ENCODE data around the gene FADS1. TPM values are rescaled to one million over a fixed set of nuclear protein-coding genes. Genes with fewer than 3 reads are reported as not detected.

The FADS1 gene
- polyA plus RNA-seq (2013, experiment 1 of 2), result 174 TPM
- polyA plus RNA-seq (2013, experiment 2 of 2), result 172 TPM

DNA sequence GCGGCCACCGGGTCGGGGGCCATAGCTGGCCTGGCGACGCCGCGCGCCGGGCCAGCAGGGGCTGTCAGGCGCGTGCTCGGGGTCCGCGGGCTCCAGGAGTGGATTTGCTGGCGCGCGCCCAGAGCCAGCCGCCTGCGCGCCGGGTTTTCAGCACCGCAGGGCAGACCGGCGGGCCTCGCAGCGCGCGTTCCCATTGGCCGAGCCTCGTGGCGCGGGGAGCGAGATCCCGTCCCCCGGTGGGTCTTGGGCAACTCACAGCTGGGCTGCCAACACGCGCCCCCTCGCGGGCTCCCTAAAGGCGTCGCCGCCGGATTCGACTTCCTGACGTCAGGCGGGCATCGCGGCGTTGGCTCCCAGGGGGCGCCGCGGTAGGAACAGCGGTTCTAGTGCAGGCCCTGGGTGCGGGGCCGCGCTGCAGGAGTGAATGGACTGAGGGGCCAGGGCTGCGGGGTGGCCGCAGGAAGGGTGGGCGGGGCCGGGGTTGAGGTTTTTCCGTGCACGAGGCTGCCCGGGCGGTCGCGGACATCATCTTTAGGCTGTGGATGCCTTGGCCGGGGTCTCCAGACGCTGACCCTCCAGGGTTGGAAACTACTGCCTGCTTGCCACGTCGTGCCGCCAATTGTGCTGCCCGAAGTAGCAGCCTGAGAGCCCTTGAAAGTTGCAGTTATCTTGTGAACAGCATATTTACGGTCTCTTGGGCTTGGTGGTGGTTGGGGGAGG, at the start of gene FADS1:
FADS1 (minus strand) TSS at position 268 of the 720 bp plus-strand sequence; CDS start at position 194, 74 bp downstream.
- peak within 1 kb of the TSS; percentile 90 for H3K4me3 ChIP-seq (ENCODE audit: extremely low read depth, insufficient read depth, low read length, poor library complexity, severe bottlenecking)
- peaks cover 22% of the 10 kb centered on the region for H3K4me1 ChIP-seq (ENCODE audit: control insufficient read depth, insufficient read depth, low read length, poor library complexity, severe bottlenecking)
- 0% methylated on average over 55 to 69 of the region's 73 CpGs for WGBS, 2 experiments (ENCODE audit: insufficient coverage in 2 of 2)
- H3K27ac ChIP-seq (ENCODE audit: low read depth, low read length, severe bottlenecking), result peak within 1 kb of the TSS; percentile 95
- no peaks in the 10 kb centered on the region for H3K9me3 ChIP-seq (ENCODE audit: control insufficient read depth, low read length)
- peaks cover 38% of the 10 kb centered on the region for H3K36me3 ChIP-seq (ENCODE audit: control insufficient read depth, insufficient read depth, low read length)

DNA sequence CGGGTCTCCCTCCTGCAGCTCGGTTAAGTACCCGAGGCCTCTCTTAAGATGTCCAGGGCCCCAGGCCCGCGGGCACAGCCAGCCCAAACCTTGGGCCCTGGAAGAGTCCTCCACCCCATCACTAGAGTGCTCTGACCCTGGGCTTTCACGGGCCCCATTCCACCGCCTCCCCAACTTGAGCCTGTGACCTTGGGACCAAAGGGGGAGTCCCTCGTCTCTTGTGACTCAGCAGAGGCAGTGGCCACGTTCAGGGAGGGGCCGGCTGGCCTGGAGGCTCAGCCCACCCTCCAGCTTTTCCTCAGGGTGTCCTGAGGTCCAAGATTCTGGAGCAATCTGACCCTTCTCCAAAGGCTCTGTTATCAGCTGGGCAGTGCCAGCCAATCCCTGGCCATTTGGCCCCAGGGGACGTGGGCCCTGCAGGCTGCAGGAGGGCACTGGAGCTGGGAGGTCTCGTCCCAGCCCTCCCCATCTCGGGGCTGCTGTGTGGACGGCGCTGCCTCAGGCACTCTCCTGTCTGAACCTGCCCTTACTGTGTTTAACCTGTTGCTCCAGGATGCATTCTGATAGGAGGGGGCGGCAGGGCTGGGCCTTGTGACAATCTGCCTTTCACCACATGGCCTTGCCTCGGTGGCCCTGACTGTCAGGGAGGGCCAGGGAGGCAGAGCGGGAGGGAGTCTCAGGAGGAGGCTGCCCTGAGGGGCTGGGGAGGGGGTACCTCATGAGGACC, 49.6 kb upstream of the FADS1 start:
- Histone ChIP-seq H3K4me3 (ENCODE audit: extremely low read depth, insufficient read depth, low read length, poor library complexity, severe bottlenecking) (no peak overlapping the region), H3K36me3 (ENCODE audit: control insufficient read depth, insufficient read depth, low read length) (peaks cover 58% of the 10 kb centered on the region), H3K9me3 (ENCODE audit: control insufficient read depth, low read length) (no peaks in the 10 kb centered on the region), H3K4me1 (ENCODE audit: control insufficient read depth, insufficient read depth, low read length, poor library complexity, severe bottlenecking) (peaks cover 9% of the 10 kb centered on the region), H3K27ac (ENCODE audit: low read depth, low read length, severe bottlenecking) (peak overlapping the region; percentile 36)
- 94 to 97% methylated on average over 14 to 18 of the region's 18 CpGs for WGBS, 2 experiments (ENCODE audit: insufficient coverage in 2 of 2)

DNA sequence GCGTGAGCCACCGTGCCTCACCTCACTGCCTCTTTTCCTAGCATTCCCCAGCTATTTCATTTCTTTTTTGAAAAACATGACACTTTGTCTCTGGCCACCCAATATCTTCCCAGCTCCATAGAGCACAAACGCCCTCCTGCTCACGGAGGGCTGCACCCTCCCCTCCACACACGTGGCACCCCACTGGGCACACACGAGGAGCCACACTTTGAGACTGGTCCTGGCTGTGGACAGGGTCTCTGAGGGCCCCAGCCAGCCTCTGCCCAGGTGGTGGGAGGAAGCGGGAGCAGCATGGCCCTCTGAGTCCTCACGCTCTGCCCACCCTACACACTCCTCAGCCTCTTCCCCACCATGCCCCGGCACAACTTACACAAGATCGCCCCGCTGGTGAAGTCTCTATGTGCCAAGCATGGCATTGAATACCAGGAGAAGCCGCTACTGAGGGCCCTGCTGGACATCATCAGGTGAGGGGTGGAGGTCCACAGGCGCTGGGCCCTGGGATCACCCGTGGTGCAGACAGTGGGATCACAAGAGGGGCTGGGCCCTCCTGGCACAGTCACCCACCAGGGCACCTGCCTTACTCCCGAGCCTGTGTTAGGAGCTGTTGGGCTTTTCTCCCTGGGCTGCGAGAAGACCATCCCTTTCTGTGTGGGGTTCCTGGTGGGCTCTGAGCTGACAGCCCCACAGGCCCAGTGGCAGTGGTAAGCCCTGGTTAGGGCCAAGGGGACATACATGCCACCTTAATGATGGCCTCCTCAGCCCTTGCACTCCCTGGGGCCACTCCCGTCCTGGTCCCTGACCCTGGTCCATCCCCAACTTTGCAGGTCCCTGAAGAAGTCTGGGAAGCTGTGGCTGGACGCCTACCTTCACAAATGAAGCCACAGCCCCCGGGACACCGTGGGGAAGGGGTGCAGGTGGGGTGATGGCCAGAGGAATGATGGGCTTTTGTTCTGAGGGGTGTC, 48.3 kb upstream of the FADS1 start:
- Histone ChIP-seq H3K4me1 (ENCODE audit: control insufficient read depth, insufficient read depth, low read length, poor library complexity, severe bottlenecking) (peaks cover 6% of the 10 kb centered on the region), H3K9me3 (ENCODE audit: control insufficient read depth, low read length) (no peaks in the 10 kb centered on the region), H3K36me3 (ENCODE audit: control insufficient read depth, insufficient read depth, low read length) (peaks cover 71% of the 10 kb centered on the region), H3K27ac (ENCODE audit: low read depth, low read length, severe bottlenecking) (no peak overlapping the region), H3K4me3 (ENCODE audit: extremely low read depth, insufficient read depth, low read length, poor library complexity, severe bottlenecking) (no peak overlapping the region)
- WGBS, 2 experiments (ENCODE audit: insufficient coverage in 2 of 2), result 96 to 98% methylated on average over 12 to 16 of the region's 20 CpGs

DNA sequence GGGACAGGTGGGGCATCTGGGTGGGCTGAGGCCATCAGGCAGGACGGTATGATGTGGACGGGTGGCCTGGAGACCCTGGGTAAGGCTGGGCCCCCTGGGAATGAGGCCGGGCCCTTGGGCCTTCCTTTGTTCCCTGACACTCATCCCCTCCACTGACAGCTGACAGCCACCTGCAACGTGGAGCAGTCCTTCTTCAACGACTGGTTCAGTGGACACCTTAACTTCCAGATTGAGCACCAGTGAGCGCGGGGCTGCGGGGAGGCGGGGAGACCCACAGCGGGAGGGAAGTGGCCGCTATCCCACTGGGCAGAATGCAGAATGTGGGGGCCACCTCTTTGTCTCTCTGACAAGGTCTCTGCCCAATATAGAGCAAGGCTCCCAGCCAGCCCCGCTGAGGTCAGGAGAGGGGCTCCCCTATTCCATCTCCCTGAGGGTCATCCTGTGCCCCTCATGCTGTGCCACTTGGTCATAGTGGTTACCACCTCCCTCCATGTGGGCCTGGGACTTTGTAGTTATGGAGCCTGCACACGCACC, 46.8 kb upstream of the FADS1 start:
- Histone ChIP-seq H3K4me3 (ENCODE audit: extremely low read depth, insufficient read depth, low read length, poor library complexity, severe bottlenecking) (no peak overlapping the region), H3K9me3 (ENCODE audit: control insufficient read depth, low read length) (no peaks in the 10 kb centered on the region), H3K4me1 (ENCODE audit: control insufficient read depth, insufficient read depth, low read length, poor library complexity, severe bottlenecking) (no peaks in the 10 kb centered on the region), H3K36me3 (ENCODE audit: control insufficient read depth, insufficient read depth, low read length) (peaks cover 85% of the 10 kb centered on the region), H3K27ac (ENCODE audit: low read depth, low read length, severe bottlenecking) (no peak overlapping the region)
- WGBS, 2 experiments (ENCODE audit: insufficient coverage in 2 of 2), result 95 to 97% methylated on average over 12 to 13 of the region's 13 CpGs

DNA sequence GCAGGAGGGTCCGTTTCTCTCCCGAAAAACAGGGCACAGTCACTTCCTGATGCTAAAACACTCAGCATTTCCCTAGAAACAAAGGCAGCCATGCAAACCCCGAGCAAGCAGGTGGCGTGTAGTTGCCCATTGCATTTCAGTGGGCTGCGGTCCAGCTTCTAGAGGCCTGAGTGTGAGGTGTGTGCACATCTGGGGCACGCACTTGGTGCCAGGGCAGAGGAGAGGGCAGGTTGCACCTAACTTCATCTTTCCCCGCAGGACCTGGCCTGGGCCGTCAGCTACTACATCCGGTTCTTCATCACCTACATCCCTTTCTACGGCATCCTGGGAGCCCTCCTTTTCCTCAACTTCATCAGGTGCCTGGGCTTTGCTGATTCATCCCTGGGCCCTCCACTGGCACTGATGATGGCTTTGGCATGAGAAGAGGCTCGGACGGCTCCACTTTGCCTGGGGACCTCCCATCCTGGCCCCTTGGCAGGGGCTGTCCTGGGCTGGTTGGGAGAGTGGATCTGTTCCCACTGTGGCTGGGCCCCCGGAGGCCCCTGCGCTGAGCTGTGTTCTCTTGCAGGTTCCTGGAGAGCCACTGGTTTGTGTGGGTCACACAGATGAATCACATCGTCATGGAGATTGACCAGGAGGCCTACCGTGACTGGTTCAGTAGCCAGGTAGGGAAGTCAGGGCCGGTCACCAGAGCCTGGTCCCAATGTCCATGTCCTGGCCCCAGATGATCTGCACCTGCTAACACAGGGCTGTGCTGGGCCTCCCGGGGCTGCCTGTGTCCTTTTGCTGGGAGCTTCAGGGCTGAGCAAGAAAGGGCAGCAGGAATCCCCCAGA, 46.1 kb upstream of the FADS1 start:
- Histone ChIP-seq H3K9me3 (ENCODE audit: control insufficient read depth, low read length) (no peaks in the 10 kb centered on the region), H3K36me3 (ENCODE audit: control insufficient read depth, insufficient read depth, low read length) (peaks cover 92% of the 10 kb centered on the region), H3K4me3 (ENCODE audit: extremely low read depth, insufficient read depth, low read length, poor library complexity, severe bottlenecking) (no peak overlapping the region), H3K4me1 (ENCODE audit: control insufficient read depth, insufficient read depth, low read length, poor library complexity, severe bottlenecking) (no peaks in the 10 kb centered on the region), H3K27ac (ENCODE audit: low read depth, low read length, severe bottlenecking) (no peak overlapping the region)
- 94 to 96% methylated on average over 13 to 15 of the region's 18 CpGs for WGBS, 2 experiments (ENCODE audit: insufficient coverage in 2 of 2)

DNA sequence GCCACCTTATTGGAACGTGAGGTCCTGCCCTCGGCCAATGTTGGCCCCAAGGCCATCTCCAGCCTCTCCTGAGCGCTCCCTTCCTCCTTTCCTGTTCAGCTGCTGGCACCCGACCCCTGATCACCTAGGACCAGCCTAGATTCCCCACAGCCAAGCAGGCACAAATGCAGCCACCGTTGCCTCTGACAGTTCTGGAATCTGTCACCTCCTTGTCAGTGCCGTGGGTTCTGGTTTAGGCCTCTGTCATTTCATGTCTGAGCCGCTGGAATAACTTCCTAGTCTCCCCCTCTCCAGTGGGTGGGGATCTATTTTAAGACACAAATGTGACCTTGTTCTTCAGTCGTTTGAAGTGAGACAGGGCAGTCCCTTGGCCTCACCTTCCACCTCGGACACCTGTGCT, 44.8 kb upstream of the FADS1 start:
- WGBS, 2 experiments (ENCODE audit: insufficient coverage in 2 of 2), result 80 to 93% methylated on average over 6 to 9 of the region's 9 CpGs
- Histone ChIP-seq H3K4me1 (ENCODE audit: control insufficient read depth, insufficient read depth, low read length, poor library complexity, severe bottlenecking) (no peaks in the 10 kb centered on the region), H3K4me3 (ENCODE audit: extremely low read depth, insufficient read depth, low read length, poor library complexity, severe bottlenecking) (no peak overlapping the region), H3K9me3 (ENCODE audit: control insufficient read depth, low read length) (no peaks in the 10 kb centered on the region), H3K27ac (ENCODE audit: low read depth, low read length, severe bottlenecking) (peak overlapping the region; percentile 23), H3K36me3 (ENCODE audit: control insufficient read depth, insufficient read depth, low read length) (peaks cover 98% of the 10 kb centered on the region)

DNA sequence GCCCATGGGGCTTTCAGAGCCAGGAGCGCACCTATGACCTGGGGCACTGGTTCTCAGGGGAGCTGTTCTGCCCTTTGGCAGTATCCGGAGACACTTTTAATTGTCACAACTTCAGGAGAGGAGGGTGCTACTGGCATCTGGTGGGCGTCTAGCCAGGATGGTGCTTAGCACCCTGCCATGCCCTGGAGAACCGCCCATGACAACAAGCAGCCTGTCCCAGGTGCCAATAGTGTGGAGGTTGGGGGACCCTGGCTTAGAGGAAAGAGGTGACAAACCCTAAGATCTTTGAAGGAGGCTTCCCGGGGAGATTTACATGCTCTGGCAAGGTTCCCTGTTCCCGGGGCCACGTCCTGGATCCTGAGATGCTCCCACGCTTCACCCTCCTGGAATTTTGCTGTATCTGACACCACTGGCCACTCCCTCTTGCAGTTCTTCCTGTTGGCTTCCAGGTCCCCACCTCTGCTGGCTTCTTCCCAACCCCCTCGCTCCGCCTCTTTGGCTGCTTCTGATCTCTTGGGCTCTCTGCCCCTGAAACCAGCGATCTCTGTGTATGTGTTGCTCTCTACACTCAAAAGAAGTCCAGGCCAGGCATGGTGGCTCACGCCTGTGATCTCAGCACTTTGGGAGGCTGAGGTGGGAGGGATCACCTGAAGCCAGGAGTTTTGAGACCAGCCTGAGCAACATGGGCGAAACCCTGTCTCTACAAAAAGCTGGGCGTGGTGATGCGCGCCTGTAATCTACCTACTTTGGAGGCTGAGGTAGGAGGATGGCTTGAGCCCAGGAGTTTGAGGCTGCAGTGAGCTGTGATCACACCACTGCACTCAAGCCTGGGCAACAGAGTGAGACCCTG, 43.5 kb upstream of the FADS1 start:
- 98 to 99% methylated on average over 15 to 16 of the region's 16 CpGs for whole genome bisulfite sequencing, 2 experiments (ENCODE audit: insufficient coverage in 2 of 2)
- no peaks in the 10 kb centered on the region for H3K9me3 ChIP-seq (ENCODE audit: control insufficient read depth, low read length)
- H3K4me3 ChIP-seq (ENCODE audit: extremely low read depth, insufficient read depth, low read length, poor library complexity, severe bottlenecking), result no peak overlapping the region
- no peaks in the 10 kb centered on the region for H3K4me1 ChIP-seq (ENCODE audit: control insufficient read depth, insufficient read depth, low read length, poor library complexity, severe bottlenecking)
- H3K27ac ChIP-seq (ENCODE audit: low read depth, low read length, severe bottlenecking), result no peak overlapping the region
- H3K36me3 ChIP-seq (ENCODE audit: control insufficient read depth, insufficient read depth, low read length), result peaks cover 98% of the 10 kb centered on the region

DNA sequence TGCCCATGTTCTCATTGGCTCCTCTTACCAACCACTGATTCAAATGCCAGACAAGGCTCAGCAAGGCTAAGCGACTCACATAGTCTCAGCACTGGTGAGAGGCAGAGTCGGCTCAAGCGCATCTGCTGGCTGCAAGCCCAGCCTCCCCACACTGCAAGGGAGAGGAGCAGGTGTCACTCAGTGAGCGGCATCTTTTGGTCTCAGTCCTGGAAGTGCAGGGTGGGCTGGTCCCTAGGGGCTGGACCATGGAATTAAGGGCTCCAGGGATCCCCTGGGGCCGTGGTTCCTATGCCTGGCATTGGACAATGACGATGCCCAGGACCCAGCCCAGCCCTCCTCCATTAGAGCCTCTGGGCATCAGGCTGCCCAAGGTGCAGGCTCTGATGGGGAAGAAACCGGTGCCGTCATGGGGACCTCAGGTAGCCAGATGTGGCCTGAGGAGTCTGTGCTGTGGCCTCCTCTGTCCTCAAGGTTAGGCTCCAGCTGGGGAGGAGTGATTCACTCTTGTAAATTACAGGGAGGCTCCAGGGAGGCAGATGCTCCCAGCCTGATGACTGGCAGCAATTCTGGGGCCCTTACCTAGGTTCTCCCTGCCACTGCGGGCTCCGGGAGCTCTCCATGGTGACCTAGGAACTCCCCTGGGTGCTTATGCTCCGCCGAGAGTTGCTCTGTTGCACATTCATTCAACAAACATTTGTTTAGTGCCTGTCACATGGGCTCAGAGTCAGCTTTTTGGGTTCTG, 39.3 kb upstream of the FADS1 start:
- H3K4me1 ChIP-seq (ENCODE audit: control insufficient read depth, insufficient read depth, low read length, poor library complexity, severe bottlenecking), result no peaks in the 10 kb centered on the region
- H3K9me3 ChIP-seq (ENCODE audit: control insufficient read depth, low read length), result no peaks in the 10 kb centered on the region
- no peak overlapping the region for H3K4me3 ChIP-seq (ENCODE audit: extremely low read depth, insufficient read depth, low read length, poor library complexity, severe bottlenecking)
- H3K36me3 ChIP-seq (ENCODE audit: control insufficient read depth, insufficient read depth, low read length), result peaks cover 96% of the 10 kb centered on the region
- no peak overlapping the region for H3K27ac ChIP-seq (ENCODE audit: low read depth, low read length, severe bottlenecking)
- WGBS, 2 experiments (ENCODE audit: insufficient coverage in 2 of 2), result 90 to 99% methylated on average over 10 to 12 of the region's 12 CpGs
